SK-N-SH (cell line): ENCODE data around the gene BCAS3. TPM values are rescaled to one million over a fixed set of nuclear protein-coding genes. Genes with fewer than 3 reads are reported as not detected.

Experiments
- CTCF ChIA-PET: fragments of 300-600, 350-600 bp; formaldehyde crosslinking; extraction: SDS; loops from one replicate; lab custom pipeline; 2021; lab: Yijun Ruan, JAX
- POLR2A ChIA-PET: fragments of 350-600 bp; sonication (Branson Sonifier 250); formaldehyde crosslinking; extraction: SDS; loops from one replicate; lab custom pipeline; 2020; ENCODE audit warnings: antibody characterized with exemption, inconsistent platforms; lab: Yijun Ruan, JAX
- DNase-seq: peaks from one replicate; pipeline ENCODE4 v3.0.0; 2012
- H2AFZ ChIP-seq: fragments of 200-600 bp; sonication (generic); 2 replicates; pipeline ENCODE4 v1.8.1; 2016; ENCODE audit warnings: antibody characterized with exemption, mild to moderate bottlenecking, low read depth
- H3F3A ChIP-seq: fragments of 200-600 bp; sonication (generic); replicated peaks from 2 replicates; pipeline ENCODE3; 2016; ENCODE audit warnings: antibody characterized with exemption, mild to moderate bottlenecking; ENCODE audit not compliant: insufficient read depth
- H3K27ac ChIP-seq, 2 experiments: fragments of 200-500 bp in 1 of 2; fragments of 200-600 bp in 1 of 2; sonication (Bioruptor generic) in 1 of 2; sonication (generic), shearing (Covaris generic) in 1 of 2; 2 replicates each; pipeline versions ENCODE4 v1.5.1 to v1.6.1; 2014 to 2016; ENCODE audit warnings: low read depth in 2 of 2, inconsistent platforms in 1 of 2, low read length in 1 of 2, mild to moderate bottlenecking in 1 of 2, mixed read lengths in 1 of 2
- H3K27me3 ChIP-seq: fragments of 200-600 bp; sonication (generic), shearing (Covaris generic); 2 replicates; pipeline ENCODE4 v1.6.1; 2016; ENCODE audit warnings: mixed run types; ENCODE audit not compliant: insufficient read depth
- H3K36me3 ChIP-seq, 2 experiments: fragments of 200-500 bp in 1 of 2; fragments of 200-600 bp in 1 of 2; sonication (Bioruptor generic) in 1 of 2; sonication (generic) in 1 of 2; replicated peaks in 1 of 2; 2 replicates each; pipeline versions ENCODE3 to v1.5.1; 2014 to 2016; ENCODE audit warnings: low read length in 1 of 2, mild to moderate bottlenecking in 1 of 2; ENCODE audit not compliant: insufficient read depth in 2 of 2, control insufficient read depth in 1 of 2
- H3K4me1 ChIP-seq, 2 experiments: fragments of 200-500 bp in 1 of 2; fragments of 200-600 bp in 1 of 2; sonication (Bioruptor generic) in 1 of 2; sonication (generic), shearing (Covaris generic) in 1 of 2; 2 replicates each; pipeline versions ENCODE4 v1.5.1 to v1.6.1; 2014 to 2016; ENCODE audit warnings: low read depth in 1 of 2, low read length in 1 of 2, mixed run types in 1 of 2; ENCODE audit not compliant: insufficient read depth in 2 of 2, control insufficient read depth in 1 of 2
- H3K4me2 ChIP-seq: fragments of 200-600 bp; sonication (generic), shearing (Covaris generic); 2 replicates; pipeline ENCODE4 v1.6.1; 2017; ENCODE audit warnings: mixed run types
- H3K4me3 ChIP-seq, 2 experiments: fragments of 200-500 bp in 1 of 2; fragments of 200-600 bp in 1 of 2; sonication (Bioruptor generic) in 1 of 2; sonication (generic), shearing (Covaris generic) in 1 of 2; 2 replicates each; pipeline versions ENCODE4 v1.5.1 to v1.8.1; 2014 to 2016; ENCODE audit warnings: low read depth in 2 of 2, inconsistent platforms in 1 of 2, low read length in 1 of 2, mild to moderate bottlenecking in 1 of 2, mixed read lengths in 1 of 2, moderate library complexity in 1 of 2
- H3K79me2 ChIP-seq: fragments of 200-600 bp; sonication (generic); 2 replicates; pipeline ENCODE4 v1.8.1; 2017; ENCODE audit warnings: mild to moderate bottlenecking; ENCODE audit not compliant: insufficient read depth
- H3K9ac ChIP-seq: fragments of 200-600 bp; sonication (generic); 2 replicates; pipeline ENCODE4 v1.6.1; 2017; ENCODE audit warnings: mixed run types
- H3K9me2 ChIP-seq: fragments of 200-600 bp; sonication (generic); 2 replicates; pipeline ENCODE4 v1.6.1; 2017; ENCODE audit warnings: mixed run types
- H3K9me3 ChIP-seq: fragments of 200-600 bp; sonication (generic); 2 replicates; pipeline ENCODE4 v1.6.1; 2017; ENCODE audit warnings: mixed run types, mild to moderate bottlenecking, moderate library complexity
- H4K20me1 ChIP-seq: fragments of 200-600 bp; sonication (generic); 2 replicates; pipeline ENCODE4 v1.6.1; 2017; ENCODE audit warnings: mild to moderate bottlenecking, mixed run types; ENCODE audit not compliant: insufficient read depth
- CHD2 ChIP-seq: fragments of 150-350 bp; IDR thresholded peaks from 2 replicates; pipeline ENCODE4 v1.6.1; 2018; ENCODE audit warnings: low read length; ENCODE audit not compliant: partially characterized antibody
- FOSL2 ChIP-seq: IDR thresholded peaks from 2 replicates; pipeline ENCODE4 v1.4.0; 2012; ENCODE audit warnings: low read depth, mild to moderate bottlenecking, moderate library complexity, borderline replicate concordance
- FOXM1 ChIP-seq: IDR thresholded peaks from 2 replicates; pipeline ENCODE4 v1.4.0; 2012; ENCODE audit warnings: low read depth, mild to moderate bottlenecking
- NRF1 ChIP-seq: IDR thresholded peaks from 2 replicates; pipeline ENCODE4 v1.6.1; 2012; ENCODE audit warnings: low read depth, mild to moderate bottlenecking, low read length
- RCOR1 ChIP-seq: fragments of 150-350 bp; IDR thresholded peaks from 2 replicates; pipeline ENCODE4 v1.6.1; 2017; ENCODE audit warnings: antibody characterized with exemption, low read length
- RXRA ChIP-seq: IDR thresholded peaks from 2 replicates; pipeline ENCODE4 v1.4.0; 2012; ENCODE audit warnings: low read depth, mild to moderate bottlenecking, borderline replicate concordance
- TAF1 ChIP-seq: IDR thresholded peaks from 2 replicates; pipeline ENCODE4 v1.6.1; 2012; ENCODE audit warnings: low read depth, mild to moderate bottlenecking, low read length, moderate library complexity, borderline replicate concordance
- WGBS: methylation state at CpG from one replicate; pipeline ENCODE4 v1.1.6; 2017; ENCODE audit warnings: low lambda C conversion rate; 5-methylcytosine and 5-hydroxymethylcytosine counted together
- polyA plus RNA-seq, 3 experiments: library from polyadenylated mRNA; depleted of rRNA; stranded (reverse); fragments of >200 nt; gene quantifications; 2 replicates each; pipeline ENCODE4 v1.2.3, GENCODE V29; 2012
- TF ChIP-seq, protein P1 (sequence below): fragments of 200-600 bp; sonication (generic); IDR thresholded peaks from 2 replicates; pipeline ENCODE4 v1.6.1; 2017; ENCODE audit warnings: antibody characterized with exemption, mild to moderate bottlenecking, moderate library complexity
- TF ChIP-seq, protein P2 (sequence below): IDR thresholded peaks from 2 replicates; pipeline ENCODE4; 2012
- TF ChIP-seq, protein P3 (sequence below): IDR thresholded peaks from 2 replicates; pipeline ENCODE4 v1.4.0; 2012; ENCODE audit warnings: low read depth, borderline replicate concordance

The BCAS3 gene
- polyA plus RNA-seq, 1 of the 3 experiments (the other 2 are of a cell fraction), result 5.9 TPM

DNA sequence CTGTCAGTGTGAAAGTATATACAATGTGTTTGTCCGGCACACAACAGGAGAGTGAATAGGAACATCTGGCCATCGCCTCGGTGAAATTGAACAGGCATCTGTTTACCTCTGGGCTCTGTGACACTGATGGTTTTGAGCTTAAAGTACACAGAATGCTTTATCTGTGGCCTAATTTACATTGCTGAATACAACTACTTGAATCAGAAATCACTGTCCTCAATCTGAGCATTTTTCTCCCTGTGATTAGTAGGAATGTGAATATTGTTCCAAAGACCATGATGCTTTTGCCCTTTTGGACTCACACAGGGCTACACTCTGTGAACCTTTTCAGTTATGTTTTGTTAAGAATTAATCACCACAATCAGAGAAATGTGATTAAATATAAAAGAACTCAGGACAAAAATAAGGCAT lies 399.0 kb downstream of the BCAS3 start (continued):
- TF ChIP-seq RCOR1, result peak; percentile 78
- TF ChIP-seq, protein P1, sequence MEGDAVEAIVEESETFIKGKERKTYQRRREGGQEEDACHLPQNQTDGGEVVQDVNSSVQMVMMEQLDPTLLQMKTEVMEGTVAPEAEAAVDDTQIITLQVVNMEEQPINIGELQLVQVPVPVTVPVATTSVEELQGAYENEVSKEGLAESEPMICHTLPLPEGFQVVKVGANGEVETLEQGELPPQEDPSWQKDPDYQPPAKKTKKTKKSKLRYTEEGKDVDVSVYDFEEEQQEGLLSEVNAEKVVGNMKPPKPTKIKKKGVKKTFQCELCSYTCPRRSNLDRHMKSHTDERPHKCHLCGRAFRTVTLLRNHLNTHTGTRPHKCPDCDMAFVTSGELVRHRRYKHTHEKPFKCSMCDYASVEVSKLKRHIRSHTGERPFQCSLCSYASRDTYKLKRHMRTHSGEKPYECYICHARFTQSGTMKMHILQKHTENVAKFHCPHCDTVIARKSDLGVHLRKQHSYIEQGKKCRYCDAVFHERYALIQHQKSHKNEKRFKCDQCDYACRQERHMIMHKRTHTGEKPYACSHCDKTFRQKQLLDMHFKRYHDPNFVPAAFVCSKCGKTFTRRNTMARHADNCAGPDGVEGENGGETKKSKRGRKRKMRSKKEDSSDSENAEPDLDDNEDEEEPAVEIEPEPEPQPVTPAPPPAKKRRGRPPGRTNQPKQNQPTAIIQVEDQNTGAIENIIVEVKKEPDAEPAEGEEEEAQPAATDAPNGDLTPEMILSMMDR, result no peak
- peak; percentile 54 for TF ChIP-seq CHD2
- no peak for TF ChIP-seq FOXM1
- TF ChIP-seq, protein P2, sequence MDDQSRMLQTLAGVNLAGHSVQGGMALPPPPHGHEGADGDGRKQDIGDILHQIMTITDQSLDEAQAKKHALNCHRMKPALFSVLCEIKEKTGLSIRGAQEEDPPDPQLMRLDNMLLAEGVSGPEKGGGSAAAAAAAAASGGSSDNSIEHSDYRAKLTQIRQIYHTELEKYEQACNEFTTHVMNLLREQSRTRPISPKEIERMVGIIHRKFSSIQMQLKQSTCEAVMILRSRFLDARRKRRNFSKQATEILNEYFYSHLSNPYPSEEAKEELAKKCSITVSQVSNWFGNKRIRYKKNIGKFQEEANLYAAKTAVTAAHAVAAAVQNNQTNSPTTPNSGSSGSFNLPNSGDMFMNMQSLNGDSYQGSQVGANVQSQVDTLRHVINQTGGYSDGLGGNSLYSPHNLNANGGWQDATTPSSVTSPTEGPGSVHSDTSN, result no peak
- no peak for TF ChIP-seq FOSL2

DNA sequence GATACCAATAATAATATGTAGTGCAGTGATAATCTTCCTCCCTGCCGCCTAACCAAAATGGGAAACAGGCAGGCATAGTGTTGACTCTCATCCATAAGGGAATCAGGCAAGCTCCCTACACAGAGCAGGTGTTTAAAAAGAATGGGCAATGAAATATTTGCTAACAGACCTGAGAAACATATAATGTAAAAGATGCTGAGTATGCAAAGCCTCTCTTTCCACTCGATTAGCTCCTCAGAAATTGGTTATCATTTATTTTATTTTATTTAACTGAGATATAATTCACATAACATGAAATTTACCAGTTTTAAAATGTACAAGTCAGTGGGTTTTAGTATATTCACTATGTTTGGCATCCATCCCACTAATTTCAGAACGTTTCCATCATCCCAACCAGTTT lies 404.3 kb downstream of the BCAS3 start:
- Histone ChIP-seq H4K20me1 (no peaks in the 10 kb centered on the region), H3K4me2 (no peak overlapping the region), H3K36me3 (no peaks in the 10 kb centered on the region), H3K79me2 (no peaks in the 10 kb centered on the region), H3K9me3 (no peaks in the 10 kb centered on the region), H3K27me3 (no peaks in the 10 kb centered on the region), H3K4me3 (no peak overlapping the region), H3F3A (no peaks in the 10 kb centered on the region), H3K9me2 (no peaks in the 10 kb centered on the region), H2AFZ (no peak overlapping the region), H3K9ac (no peak overlapping the region), H3K27ac (no peak overlapping the region), H3K4me1 (no peaks in the 10 kb centered on the region; a peak in 2 of 4 replicates)
- DNase-seq, result no peak
- WGBS, result 84% methylated on average over 3 of the region's 3 CpGs
- TF ChIP-seq, protein P3, sequence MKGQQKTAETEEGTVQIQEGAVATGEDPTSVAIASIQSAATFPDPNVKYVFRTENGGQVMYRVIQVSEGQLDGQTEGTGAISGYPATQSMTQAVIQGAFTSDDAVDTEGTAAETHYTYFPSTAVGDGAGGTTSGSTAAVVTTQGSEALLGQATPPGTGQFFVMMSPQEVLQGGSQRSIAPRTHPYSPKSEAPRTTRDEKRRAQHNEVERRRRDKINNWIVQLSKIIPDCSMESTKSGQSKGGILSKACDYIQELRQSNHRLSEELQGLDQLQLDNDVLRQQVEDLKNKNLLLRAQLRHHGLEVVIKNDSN, result no peak
- TF ChIP-seq RCOR1 (no peak), NRF1 (no peak)
- ChIA-PET CTCF (interaction anchor here (1.0 to 1.4 kb wide), 3 partner anchors 9 to 50 kb away, joined by 3 read pairs; no protein-coding TSS in a partner anchor), POLR2A (no interaction called here)

DNA sequence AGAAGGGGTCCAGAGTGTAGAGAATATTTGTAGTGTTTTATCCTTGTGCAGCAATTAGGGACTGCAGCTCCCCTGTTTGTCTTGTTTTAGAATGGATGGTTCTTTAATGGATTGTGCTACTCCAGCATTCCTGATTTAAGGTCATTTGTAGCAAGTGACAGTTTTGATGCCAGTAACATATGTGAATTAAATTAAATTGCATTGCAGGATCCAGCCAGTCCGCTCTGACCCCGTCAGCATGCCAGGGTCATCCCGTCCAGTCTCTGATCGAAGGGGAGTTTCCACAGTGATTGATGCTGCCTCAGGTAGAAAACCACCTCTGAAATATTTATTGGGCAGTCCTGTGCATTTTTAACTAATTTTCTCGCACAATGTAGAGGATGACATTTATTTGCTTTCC lies 406.6 kb downstream of the BCAS3 start:
- Histone ChIP-seq H2AFZ (no peak overlapping the region), H3K9me2 (no peaks in the 10 kb centered on the region), H3K79me2 (no peaks in the 10 kb centered on the region), H3K4me1 (no peaks in the 10 kb centered on the region; a peak in 2 of 4 replicates), H3K27me3 (no peaks in the 10 kb centered on the region), H4K20me1 (no peaks in the 10 kb centered on the region), H3F3A (no peaks in the 10 kb centered on the region), H3K4me3 (no peak overlapping the region), H3K9ac (no peak overlapping the region), H3K4me2 (no peak overlapping the region), H3K36me3 (no peaks in the 10 kb centered on the region), H3K27ac (no peak overlapping the region), H3K9me3 (no peaks in the 10 kb centered on the region)
- no peak for DNase-seq
- ChIA-PET CTCF (interaction anchor here (0.9 to 1.0 kb wide), 2 partner anchors 17 to 26 kb away, joined by 3 to 4 read pairs; no protein-coding TSS in a partner anchor), POLR2A (no interaction called here)
- TF ChIP-seq, protein P3, result no peak
- TF ChIP-seq RXRA (no peak), TAF1 (no peak)
- WGBS, result 90% methylated on average over 5 of the region's 5 CpGs
